Measurements from ENCODE around the gene NEB. TPM values are rescaled to one million over a fixed set of nuclear protein-coding genes. Genes with fewer than 3 reads are reported as not detected.

NEB gene
- 313 TPM for total RNA-seq

GRCh38 chr2:151733771-151734672 lies at the start of gene NEB:
Gene NEB, minus strand, starts transcription at chr2:151734476. Its CDS starts 1,320 bp downstream, at chr2:151733156.

Other genes starting within 250 kb of the NEB start
- 75.2 TPM for gene ARL5A, start 93.9 kb upstream of the NEB start, total RNA-seq